ENCODE measurements around the gene SLC22A3. TPM values are rescaled to one million over a fixed set of nuclear protein-coding genes. Genes with fewer than 3 reads are reported as not detected.

Gene SLC22A3
- total RNA-seq, 3 donors from 2014 or later (not counting 1 experiment from before 2014, with no cell fraction given): not detected

DNA sequence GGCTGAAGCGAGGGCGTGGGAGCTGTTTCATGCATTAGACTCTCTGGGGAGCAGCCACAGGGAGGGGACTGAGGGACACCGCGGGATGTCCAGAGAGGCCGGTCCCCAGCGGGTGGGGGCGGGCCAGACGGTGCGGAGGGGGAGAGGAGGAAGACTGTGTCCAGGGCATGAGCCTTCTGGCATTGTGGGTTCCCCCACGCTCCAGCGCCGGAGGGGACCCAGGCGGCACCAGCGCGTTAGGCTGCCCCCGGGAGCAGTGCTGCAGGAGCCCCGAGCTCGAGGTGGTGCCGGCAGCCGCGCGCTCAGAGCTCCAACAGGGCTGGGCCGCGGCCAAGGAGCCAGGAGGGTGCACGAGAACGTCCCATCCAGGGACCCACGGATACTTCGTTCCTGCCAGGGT is 14.4 kb downstream of the SLC22A3 start:
- no peak overlapping the region for H3K27ac Mint-ChIP-seq
- H3K4me3 Mint-ChIP-seq: no peak overlapping the region
- TF ChIP-seq, protein P1, sequence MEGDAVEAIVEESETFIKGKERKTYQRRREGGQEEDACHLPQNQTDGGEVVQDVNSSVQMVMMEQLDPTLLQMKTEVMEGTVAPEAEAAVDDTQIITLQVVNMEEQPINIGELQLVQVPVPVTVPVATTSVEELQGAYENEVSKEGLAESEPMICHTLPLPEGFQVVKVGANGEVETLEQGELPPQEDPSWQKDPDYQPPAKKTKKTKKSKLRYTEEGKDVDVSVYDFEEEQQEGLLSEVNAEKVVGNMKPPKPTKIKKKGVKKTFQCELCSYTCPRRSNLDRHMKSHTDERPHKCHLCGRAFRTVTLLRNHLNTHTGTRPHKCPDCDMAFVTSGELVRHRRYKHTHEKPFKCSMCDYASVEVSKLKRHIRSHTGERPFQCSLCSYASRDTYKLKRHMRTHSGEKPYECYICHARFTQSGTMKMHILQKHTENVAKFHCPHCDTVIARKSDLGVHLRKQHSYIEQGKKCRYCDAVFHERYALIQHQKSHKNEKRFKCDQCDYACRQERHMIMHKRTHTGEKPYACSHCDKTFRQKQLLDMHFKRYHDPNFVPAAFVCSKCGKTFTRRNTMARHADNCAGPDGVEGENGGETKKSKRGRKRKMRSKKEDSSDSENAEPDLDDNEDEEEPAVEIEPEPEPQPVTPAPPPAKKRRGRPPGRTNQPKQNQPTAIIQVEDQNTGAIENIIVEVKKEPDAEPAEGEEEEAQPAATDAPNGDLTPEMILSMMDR (IDR thresholded peaks at IDR 0.05): no peak
- H3K27me3 Mint-ChIP-seq (ENCODE audit: low read depth in 2 of 2): peaks cover 18 to 29% of the 10 kb centered on the region in 2 donors
- no peaks in the 10 kb centered on the region for H3K36me3 Mint-ChIP-seq
- intact Hi-C loops (cut with micrococcal nuclease): no loop called here
- Histone ChIP-seq H3K27me3 (ENCODE audit: control insufficient read depth, insufficient read depth, low read length) (no peaks in the 10 kb centered on the region), H3K4me1 (ENCODE audit: control insufficient read depth, insufficient read depth, low read length) (no peaks in the 10 kb centered on the region), H3K4me3 (ENCODE audit: low read length) (no peak overlapping the region), H3K9me3 (ENCODE audit: control insufficient read depth, insufficient read depth, low read length) (no peaks in the 10 kb centered on the region), H3K36me3 (ENCODE audit: control insufficient read depth, insufficient read depth, low read length) (no peaks in the 10 kb centered on the region), H3K27ac (ENCODE audit: low read length) (no peak overlapping the region)
- whole genome bisulfite sequencing (ENCODE audit: insufficient coverage): 88% methylated on average over 28 of the region's 28 CpGs
- no peak for DNase-seq
- no peaks in the 10 kb centered on the region for H3K4me1 Mint-ChIP-seq
- ATAC-seq: no peak
- no peaks in the 10 kb centered on the region for H3K9me3 Mint-ChIP-seq

DNA sequence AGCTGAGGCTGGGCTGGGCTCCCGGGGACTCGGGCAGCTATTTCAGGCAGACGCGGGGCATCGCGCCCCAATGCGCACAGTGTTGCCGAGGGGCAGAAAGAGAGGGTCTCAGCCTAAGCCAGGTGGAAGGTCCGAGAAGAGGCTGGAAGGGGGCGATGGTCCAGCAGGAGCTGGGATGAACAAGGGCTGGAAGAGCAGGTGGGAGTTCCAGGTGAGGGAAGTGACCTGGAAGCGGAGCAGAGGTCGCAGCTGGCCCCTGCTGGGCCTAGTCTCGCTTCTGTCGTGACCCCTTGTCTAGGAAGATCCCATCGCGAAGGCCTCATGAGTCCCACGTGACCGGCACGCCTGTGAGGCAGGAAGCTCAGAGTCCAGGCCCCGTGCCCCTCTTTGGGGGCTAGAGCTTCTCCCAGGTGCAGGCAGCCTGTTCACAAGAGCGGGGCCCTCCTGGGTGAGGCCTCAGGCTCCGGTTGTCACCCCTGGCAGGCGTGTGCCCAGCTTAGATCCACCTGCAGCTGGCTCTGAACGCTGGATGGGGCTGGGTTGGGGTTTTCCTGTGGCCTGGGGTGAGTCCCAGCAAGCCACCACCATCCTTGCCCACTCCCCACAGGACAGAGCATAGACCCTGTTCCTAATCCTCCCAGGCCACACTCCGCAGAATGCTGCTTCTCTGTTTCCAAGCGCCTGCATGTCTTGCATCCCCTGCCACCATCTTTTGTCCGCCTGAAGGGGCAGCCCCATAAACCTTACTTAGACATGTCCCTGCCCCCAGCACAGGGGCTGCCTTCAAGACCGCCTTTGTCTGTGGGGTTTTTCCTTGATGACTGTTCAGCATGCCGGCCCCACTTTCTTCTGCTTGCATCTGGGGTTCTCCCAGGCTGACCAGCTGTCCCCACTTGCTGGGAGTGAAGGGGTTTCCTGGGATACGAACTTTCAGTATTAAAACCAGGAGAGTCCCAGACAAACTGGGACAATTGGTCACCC is 15.1 kb downstream of the SLC22A3 start:
- Histone ChIP-seq H3K4me1 (ENCODE audit: control insufficient read depth, insufficient read depth, low read length) (no peaks in the 10 kb centered on the region), H3K4me3 (ENCODE audit: low read length) (no peak overlapping the region), H3K27ac (ENCODE audit: low read length) (no peak overlapping the region), H3K9me3 (ENCODE audit: control insufficient read depth, insufficient read depth, low read length) (no peaks in the 10 kb centered on the region), H3K27me3 (ENCODE audit: control insufficient read depth, insufficient read depth, low read length) (no peaks in the 10 kb centered on the region), H3K36me3 (ENCODE audit: control insufficient read depth, insufficient read depth, low read length) (no peaks in the 10 kb centered on the region)
- H3K27me3 Mint-ChIP-seq (ENCODE audit: low read depth in 2 of 2): peaks cover 21 to 29% of the 10 kb centered on the region in 2 donors
- H3K36me3 Mint-ChIP-seq: no peaks in the 10 kb centered on the region
- intact Hi-C loops (cut with micrococcal nuclease): no loop called here
- TF ChIP-seq, protein P1 (IDR thresholded peaks at IDR 0.05): no peak
- WGBS (ENCODE audit: insufficient coverage): 88% methylated on average over 30 of the region's 30 CpGs
- no peak for ATAC-seq
- no peaks in the 10 kb centered on the region for H3K4me1 Mint-ChIP-seq
- no peak overlapping the region for H3K27ac Mint-ChIP-seq
- DNase-seq: no peak
- no peaks in the 10 kb centered on the region for H3K9me3 Mint-ChIP-seq
- no peak overlapping the region for H3K4me3 Mint-ChIP-seq

DNA sequence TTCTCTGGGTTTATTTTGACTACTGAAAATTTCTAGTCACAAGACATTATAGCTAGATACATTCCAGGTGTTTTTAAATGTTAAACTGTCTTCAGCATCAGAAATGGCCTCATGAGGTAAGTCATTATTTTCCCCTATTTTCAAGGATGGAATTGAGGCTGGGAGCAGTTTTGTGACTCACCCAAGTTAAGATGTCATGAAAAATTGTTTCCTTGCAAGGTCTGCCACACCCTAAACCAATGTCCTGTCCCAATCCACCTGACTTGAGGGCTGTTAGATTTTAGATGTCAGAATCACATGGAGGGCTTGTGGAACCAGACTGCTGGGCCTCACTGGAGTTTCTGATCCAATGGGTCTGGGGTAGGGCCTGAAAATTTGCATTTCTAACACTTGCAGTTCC is 16.9 kb downstream of the SLC22A3 start:
- Histone ChIP-seq H3K4me3 (ENCODE audit: low read length) (no peak overlapping the region), H3K9me3 (ENCODE audit: control insufficient read depth, insufficient read depth, low read length) (peaks cover 4% of the 10 kb centered on the region), H3K27ac (ENCODE audit: low read length) (no peak overlapping the region), H3K27me3 (ENCODE audit: control insufficient read depth, insufficient read depth, low read length) (no peaks in the 10 kb centered on the region), H3K36me3 (ENCODE audit: control insufficient read depth, insufficient read depth, low read length) (no peaks in the 10 kb centered on the region), H3K4me1 (ENCODE audit: control insufficient read depth, insufficient read depth, low read length) (no peaks in the 10 kb centered on the region)
- Mint-ChIP-seq H3K27me3 (ENCODE audit: low read depth in 2 of 2) (peaks cover 26 to 31% of the 10 kb centered on the region in 2 donors), H3K4me3 (no peak overlapping the region), H3K4me1 (no peaks in the 10 kb centered on the region), H3K27ac (no peak overlapping the region), H3K9me3 (no peaks in the 10 kb centered on the region), H3K36me3 (no peaks in the 10 kb centered on the region)
- intact Hi-C loops (cut with micrococcal nuclease): no loop called here
- no peak for ATAC-seq
- TF ChIP-seq, protein P1 (IDR thresholded peaks at IDR 0.05): no peak
- DNase-seq: no peak
